HG02885 (cell line): ENCODE measurements around the gene STMN1.
A peak's percentile ranks its signal among the peaks of the same experiment; 100 is the strongest.

Source experiments
- ATAC-seq: cut with Tn5 transposase; IDR thresholded peaks from one replicate; pipeline ENCODE4 v1.9.1; 2021; ENCODE audit warnings: mild to moderate bottlenecking; ENCODE audit not compliant: unreplicated experiment, poor library complexity

STMN1 gene

GRCh38 chr1:25922056-25922970 lies 16.1 kb upstream of the STMN1 start:
- no peak for ATAC-seq

- no peak for ATAC-seq
Measured at GRCh38 chr1:25918615-25919014, 12.4 kb upstream of the STMN1 start.

- ATAC-seq: no peak
Measured at GRCh38 chr1:25917996-25918395, 11.8 kb upstream of the STMN1 start.

GRCh38 chr1:25916460-25916859 lies 10.2 kb upstream of the STMN1 start:
- no peak for ATAC-seq

- ATAC-seq: no peak
Measured at GRCh38 chr1:25914074-25914995, 8.1 kb upstream of the STMN1 start.

GRCh38 chr1:25913206-25913605 lies 7.0 kb upstream of the STMN1 start:
- ATAC-seq: no peak

GRCh38 chr1:25912076-25912831 lies 6.0 kb upstream of the STMN1 start:
- ATAC-seq: no peak

GRCh38 chr1:25911162-25911561 lies 4.9 kb upstream of the STMN1 start:
- no peak for ATAC-seq

- ATAC-seq: no peak
Measured at GRCh38 chr1:25909040-25909439, 2.8 kb upstream of the STMN1 start.

GRCh38 chr1:25908161-25908560 lies 1.9 kb upstream of the STMN1 start:
- ATAC-seq: no peak

- no peak for ATAC-seq
Measured at GRCh38 chr1:25907601-25908000, 1.4 kb upstream of the STMN1 start.

- ATAC-seq: no peak
Measured at GRCh38 chr1:25906644-25907300, 553 bp upstream of the STMN1 start.

GRCh38 chr1:25904943-25905679 lies 1.1 kb downstream of the STMN1 start:
- ATAC-seq: peak; percentile 85

GRCh38 chr1:25903986-25904385 lies 2.2 kb downstream of the STMN1 start:
- ATAC-seq: no peak

GRCh38 chr1:25902462-25902861 lies 3.8 kb downstream of the STMN1 start:
- no peak for ATAC-seq

GRCh38 chr1:25900219-25900618 lies 6.0 kb downstream of the STMN1 start:
- no peak for ATAC-seq

GRCh38 chr1:25899792-25900191 lies 6.4 kb downstream of the STMN1 start:
- ATAC-seq: no peak

GRCh38 chr1:25898223-25899015 lies 7.8 kb downstream of the STMN1 start:
- ATAC-seq: no peak
